Mesenteric fat pad (tissue), 1 donor: ENCODE measurements around the gene IGFBP4. TPM values are rescaled to one million over a fixed set of nuclear protein-coding genes. Genes with fewer than 3 reads are reported as not detected.
"Not testable (repeated sequence)": the region's sequence is repeated elsewhere in the genome, so short reads cannot be mapped to it uniquely, and the experiment has no call there.

Experiments used
- DNase-seq: peaks from one replicate; pipeline ENCODE4 v3.0.0-alpha.2; 2020; ENCODE audit warnings: low spot score
- long read RNA-seq: library from polyadenylated mRNA; unstranded; transcript quantifications from one replicate; pipeline ENCODE4 v2.0.0, GENCODE V29; 2020
- total RNA-seq: library from RNA; stranded (reverse); fragmentation: NEBNext Ultra II Directional; extraction: Animal tissue kit (Norgen Biotek cat#: 25700); gene quantifications from one replicate; pipeline ENCODE4 v1.2.1, GENCODE V29; 2021
- donor health status: DM: yes; HTN: yes; CAD: no.

IGFBP4 gene
- total RNA-seq, result 1,107 TPM
- long read RNA-seq, transcript IGFBP4-201 (4 exons, 2,200 nt), result major isoform, 405 of 1,014 reads
- long read RNA-seq, partial matches to known transcripts, result 283 of 1,014 reads
- long read RNA-seq, other reads (novel, unspliced or antisense), result 326 of 1,014 reads

- no peak for DNase-seq
Observed at GRCh38 chr17:40443196-40443987, at the start of gene IGFBP4. Gene IGFBP4, plus strand, starts transcription at chr17:40443450. Its CDS starts 286 bp downstream, at chr17:40443736.

GRCh38 chr17:40399185-40399584, 44.1 kb upstream of the IGFBP4 start:
- DNase-seq, result no peak

- no peak for DNase-seq
Observed at GRCh38 chr17:40402668-40403067, 40.6 kb upstream of the IGFBP4 start.

- DNase-seq, result no peak
Observed at GRCh38 chr17:40404003-40404402, 39.2 kb upstream of the IGFBP4 start.

- DNase-seq, result no peak
Observed at GRCh38 chr17:40407460-40407859, 35.8 kb upstream of the IGFBP4 start.

GRCh38 chr17:40409540-40409939, 33.7 kb upstream of the IGFBP4 start:
- DNase-seq, result not testable (repeated sequence)

GRCh38 chr17:40410082-40410481, 33.2 kb upstream of the IGFBP4 start:
- DNase-seq, result no peak

- DNase-seq, result no peak
Observed at GRCh38 chr17:40411821-40412220, 31.4 kb upstream of the IGFBP4 start.

- DNase-seq, result no peak
Observed at GRCh38 chr17:40412880-40413279, 30.4 kb upstream of the IGFBP4 start.

GRCh38 chr17:40414312-40414711, 28.9 kb upstream of the IGFBP4 start:
- DNase-seq, result peak; percentile 53

- no peak for DNase-seq
Observed at GRCh38 chr17:40415390-40415789, 27.9 kb upstream of the IGFBP4 start.

- no peak for DNase-seq
Observed at GRCh38 chr17:40416671-40417070, 26.6 kb upstream of the IGFBP4 start.

GRCh38 chr17:40417258-40417608, 26.0 kb upstream of the IGFBP4 start:
- DNase-seq, result no peak

GRCh38 chr17:40417609-40418427, 25.4 kb upstream of the IGFBP4 start, which contains the start of gene TOP2A:
Gene TOP2A, minus strand, starts transcription at chr17:40417896. Its CDS starts 105 bp downstream, at chr17:40417791.
- DNase-seq, result peak; percentile 92

GRCh38 chr17:40418428-40418706, 24.9 kb upstream of the IGFBP4 start:
- DNase-seq, result peak; percentile 85

GRCh38 chr17:40419559-40420331, 23.5 kb upstream of the IGFBP4 start:
- peak; percentile 59 for DNase-seq

GRCh38 chr17:40422990-40423633, 20.1 kb upstream of the IGFBP4 start:
- no peak for DNase-seq

- DNase-seq, result peak; percentile 59
Observed at GRCh38 chr17:40425741-40426140, 17.5 kb upstream of the IGFBP4 start.

- no peak for DNase-seq
Observed at GRCh38 chr17:40427002-40427491, 16.2 kb upstream of the IGFBP4 start.

GRCh38 chr17:40430272-40431230, 12.7 kb upstream of the IGFBP4 start:
- peak; percentile 71 for DNase-seq
